Measurements from ENCODE around the gene CYBRD1. TPM values are rescaled to one million over a fixed set of nuclear protein-coding genes. Genes with fewer than 3 reads are reported as not detected.

CYBRD1 gene
- total RNA-seq, 4 donors from 2014 or later, result 462 to 802 (median 490) TPM

DNA sequence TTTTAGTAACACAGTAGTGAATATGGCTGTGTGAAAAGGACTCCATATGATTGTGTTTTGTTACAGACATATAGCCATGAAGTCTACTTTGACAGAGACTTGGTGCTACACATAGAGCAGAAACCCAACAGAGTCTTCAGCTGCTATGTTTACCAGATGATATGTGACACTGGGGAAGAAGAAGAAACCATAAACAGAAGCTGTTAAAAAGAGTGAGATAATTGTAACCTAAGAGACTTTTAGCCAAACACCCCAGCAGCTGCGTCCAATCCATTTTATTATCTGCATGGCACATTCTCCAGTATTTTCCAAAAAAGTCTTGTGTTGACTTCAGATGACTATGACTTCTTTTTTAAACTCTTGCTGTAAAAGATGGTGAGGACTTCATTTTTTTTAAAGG is 41.4 kb upstream of the CYBRD1 start:
- H3K27ac ChIP-seq, result no peak overlapping the region
- no peaks in the 10 kb centered on the region for H3K36me3 ChIP-seq
- no peaks in the 10 kb centered on the region for H3K27me3 ChIP-seq
- H3K4me1 ChIP-seq, result peaks cover 8 to 9% of the 10 kb centered on the region in 2 donors
- intact Hi-C loops (cut with DNase I), result no loop called here
- no peak for TF ChIP-seq POLR2A (IDR thresholded peaks at IDR 0.05)
- TF ChIP-seq, protein P1, sequence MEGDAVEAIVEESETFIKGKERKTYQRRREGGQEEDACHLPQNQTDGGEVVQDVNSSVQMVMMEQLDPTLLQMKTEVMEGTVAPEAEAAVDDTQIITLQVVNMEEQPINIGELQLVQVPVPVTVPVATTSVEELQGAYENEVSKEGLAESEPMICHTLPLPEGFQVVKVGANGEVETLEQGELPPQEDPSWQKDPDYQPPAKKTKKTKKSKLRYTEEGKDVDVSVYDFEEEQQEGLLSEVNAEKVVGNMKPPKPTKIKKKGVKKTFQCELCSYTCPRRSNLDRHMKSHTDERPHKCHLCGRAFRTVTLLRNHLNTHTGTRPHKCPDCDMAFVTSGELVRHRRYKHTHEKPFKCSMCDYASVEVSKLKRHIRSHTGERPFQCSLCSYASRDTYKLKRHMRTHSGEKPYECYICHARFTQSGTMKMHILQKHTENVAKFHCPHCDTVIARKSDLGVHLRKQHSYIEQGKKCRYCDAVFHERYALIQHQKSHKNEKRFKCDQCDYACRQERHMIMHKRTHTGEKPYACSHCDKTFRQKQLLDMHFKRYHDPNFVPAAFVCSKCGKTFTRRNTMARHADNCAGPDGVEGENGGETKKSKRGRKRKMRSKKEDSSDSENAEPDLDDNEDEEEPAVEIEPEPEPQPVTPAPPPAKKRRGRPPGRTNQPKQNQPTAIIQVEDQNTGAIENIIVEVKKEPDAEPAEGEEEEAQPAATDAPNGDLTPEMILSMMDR (IDR thresholded peaks at IDR 0.05), result no peak
- H3K9me3 ChIP-seq, result no peaks in the 10 kb centered on the region
- WGBS, 2 donors, result 95 to 98% methylated on average over 1 of the region's 1 CpG
- no peak for DNase-seq
- H3K4me3 ChIP-seq (replicated peaks in 1 of 3), result no peak overlapping the region

DNA sequence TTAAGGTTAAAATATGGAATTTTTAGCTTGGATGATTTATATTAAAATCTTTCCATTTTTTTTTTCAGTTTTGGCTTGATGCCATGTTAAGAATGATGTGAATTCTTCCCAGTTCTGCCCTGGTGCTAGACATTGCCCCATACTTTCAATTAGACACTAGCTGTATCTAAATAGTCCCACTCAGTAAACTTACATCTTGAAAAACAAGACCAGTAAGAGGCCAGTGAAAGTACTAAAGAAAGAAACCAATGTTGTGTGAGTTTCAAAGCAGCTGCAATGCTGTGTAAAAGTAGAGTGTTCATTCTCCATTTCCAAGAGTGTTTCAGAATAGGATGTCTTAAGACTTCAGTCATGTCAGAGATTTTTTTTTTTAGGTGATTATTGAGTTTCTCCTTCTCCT is 40.0 kb upstream of the CYBRD1 start:
- TF ChIP-seq, protein P1 (IDR thresholded peaks at IDR 0.05), result no peak
- TF ChIP-seq POLR2A (IDR thresholded peaks at IDR 0.05), result no peak
- intact Hi-C loops (cut with DNase I), result no loop called here
- Histone ChIP-seq H3K36me3 (no peaks in the 10 kb centered on the region), H3K27me3 (no peaks in the 10 kb centered on the region), H3K4me1 (peaks cover 0 to under 1% of the 10 kb centered on the region in 2 donors), H3K9me3 (no peaks in the 10 kb centered on the region), H3K27ac (no peak overlapping the region), H3K4me3 (replicated peaks in 1 of 3) (no peak overlapping the region)
- DNase-seq, result no peak

DNA sequence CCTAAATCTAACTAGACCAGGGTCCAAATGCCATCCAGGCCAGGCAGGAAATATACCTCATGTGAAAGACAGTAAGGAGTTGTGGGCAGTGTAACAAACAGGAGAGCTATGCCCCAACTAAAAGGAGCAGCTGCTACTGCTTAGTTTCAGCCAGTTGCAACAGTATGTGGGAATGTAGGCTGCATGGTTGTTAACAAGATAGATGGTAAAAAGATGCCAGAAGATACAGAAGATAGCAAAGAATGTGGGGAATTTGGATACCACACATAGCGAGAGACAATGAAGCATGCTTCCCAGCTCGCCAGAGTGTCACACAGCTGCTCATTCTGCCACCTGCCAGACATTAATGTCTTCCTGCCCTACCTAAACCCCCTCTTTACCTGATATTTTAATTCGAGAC is 39.4 kb upstream of the CYBRD1 start:
- no peaks in the 10 kb centered on the region for H3K36me3 ChIP-seq
- intact Hi-C loops (cut with DNase I), result no loop called here
- H3K4me1 ChIP-seq, result peaks cover 5 to 6% of the 10 kb centered on the region in 2 donors
- H3K27me3 ChIP-seq, result no peaks in the 10 kb centered on the region
- TF ChIP-seq, protein P1 (IDR thresholded peaks at IDR 0.05), result no peak
- TF ChIP-seq POLR2A (IDR thresholded peaks at IDR 0.05), result no peak
- H3K4me3 ChIP-seq (replicated peaks in 1 of 3), result no peak overlapping the region
- 92 to 93% methylated on average over 3 of the region's 3 CpGs for WGBS, 2 donors
- no peaks in the 10 kb centered on the region for H3K9me3 ChIP-seq
- no peak overlapping the region for H3K27ac ChIP-seq
- no peak for DNase-seq

DNA sequence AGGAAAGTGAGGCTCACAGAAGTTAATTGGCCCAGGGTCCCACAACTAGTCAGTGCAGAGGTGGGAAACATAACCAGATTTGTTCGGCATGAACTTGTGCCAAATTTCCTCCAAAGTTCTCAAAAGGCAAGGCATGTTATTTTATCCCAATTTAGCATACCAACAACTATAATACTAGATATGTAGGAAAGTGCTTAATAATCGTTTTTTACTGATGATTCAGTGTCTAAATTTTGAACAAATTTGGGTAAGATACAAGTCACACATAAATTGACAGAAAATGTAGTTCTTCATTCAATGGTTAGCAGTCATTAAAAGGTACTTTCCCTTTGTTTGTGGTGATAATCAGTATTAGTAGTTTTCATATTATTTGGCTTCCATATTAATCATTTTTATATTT is 38.5 kb upstream of the CYBRD1 start:
- Histone ChIP-seq H3K4me1 (peaks cover 6 to 12% of the 10 kb centered on the region in 2 donors), H3K4me3 (replicated peaks in 1 of 3) (no peak overlapping the region), H3K27ac (no peak overlapping the region), H3K36me3 (no peaks in the 10 kb centered on the region), H3K27me3 (no peaks in the 10 kb centered on the region), H3K9me3 (no peaks in the 10 kb centered on the region)
- DNase-seq, result no peak
- no peak for TF ChIP-seq POLR2A (IDR thresholded peaks at IDR 0.05)
- TF ChIP-seq, protein P1 (IDR thresholded peaks at IDR 0.05), result no peak
- 81 to 83% methylated on average over 2 of the region's 2 CpGs for WGBS, 2 donors
- intact Hi-C loops (cut with DNase I), result no loop called here

DNA sequence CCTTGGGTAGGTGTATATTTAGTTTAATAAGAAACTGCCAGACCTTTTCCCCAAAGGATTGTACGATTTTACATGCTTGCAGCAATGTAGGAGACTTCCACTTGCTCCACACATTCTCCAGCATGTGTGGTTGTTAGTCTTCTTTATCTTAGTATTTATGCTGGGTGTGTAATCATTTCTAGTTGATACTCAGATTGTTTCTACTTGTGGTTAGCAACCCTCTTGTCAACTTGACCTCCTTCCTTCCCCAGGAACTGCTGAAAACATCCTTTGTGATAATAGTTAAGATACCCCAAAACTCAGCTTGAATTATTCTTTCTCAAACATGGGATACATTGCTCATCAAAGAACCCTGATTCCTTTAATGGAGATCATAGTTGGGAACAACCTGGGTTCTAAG is 37.2 kb upstream of the CYBRD1 start:
- no peak for DNase-seq
- Histone ChIP-seq H3K4me3 (replicated peaks in 1 of 3) (no peak overlapping the region), H3K9me3 (no peaks in the 10 kb centered on the region), H3K36me3 (no peaks in the 10 kb centered on the region), H3K27me3 (no peaks in the 10 kb centered on the region), H3K27ac (no peak overlapping the region), H3K4me1 (peaks cover 6 to 12% of the 10 kb centered on the region in 2 donors)
- 90 to 94% methylated on average over 1 of the region's 1 CpG for WGBS, 2 donors
- no peak for TF ChIP-seq POLR2A (IDR thresholded peaks at IDR 0.05)
- TF ChIP-seq, protein P1 (IDR thresholded peaks at IDR 0.05), result no peak
- intact Hi-C loops (cut with DNase I), result no loop called here
